ENCODE data around the gene DOK6.
"Not testable (repeated sequence)": the region's sequence is repeated elsewhere in the genome, so short reads cannot be mapped to it uniquely, and the experiment has no call there.

The DOK6 gene

GRCh38 chr18:69400253-69400975 lies at the start of gene DOK6:
TSS of gene DOK6 (plus strand) at chr18:69400888.
- no peak for DNase-seq

DNA sequence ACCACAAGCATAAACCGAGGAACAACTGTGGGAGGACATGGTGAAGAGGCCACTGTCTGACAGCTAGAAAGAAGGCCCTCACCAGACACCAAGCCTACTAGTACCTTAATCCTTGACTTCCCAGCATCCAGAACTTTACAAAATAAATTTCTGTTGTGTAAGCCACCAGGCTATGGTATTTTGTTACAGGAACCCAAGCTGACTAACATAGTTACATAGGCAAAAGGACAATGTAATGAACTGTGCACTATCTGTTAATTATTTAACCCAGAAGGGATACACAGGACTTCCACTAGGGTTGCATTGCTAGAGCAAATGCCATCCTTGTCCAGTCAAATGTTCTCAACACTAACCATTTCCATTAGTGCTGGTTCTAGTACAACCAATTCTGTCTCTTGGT lies 47.7 kb upstream of the DOK6 start:
- no peak for DNase-seq

- no peak for DNase-seq
Observed at GRCh38 chr18:69357590-69357989, 43.1 kb upstream of the DOK6 start.

DNA sequence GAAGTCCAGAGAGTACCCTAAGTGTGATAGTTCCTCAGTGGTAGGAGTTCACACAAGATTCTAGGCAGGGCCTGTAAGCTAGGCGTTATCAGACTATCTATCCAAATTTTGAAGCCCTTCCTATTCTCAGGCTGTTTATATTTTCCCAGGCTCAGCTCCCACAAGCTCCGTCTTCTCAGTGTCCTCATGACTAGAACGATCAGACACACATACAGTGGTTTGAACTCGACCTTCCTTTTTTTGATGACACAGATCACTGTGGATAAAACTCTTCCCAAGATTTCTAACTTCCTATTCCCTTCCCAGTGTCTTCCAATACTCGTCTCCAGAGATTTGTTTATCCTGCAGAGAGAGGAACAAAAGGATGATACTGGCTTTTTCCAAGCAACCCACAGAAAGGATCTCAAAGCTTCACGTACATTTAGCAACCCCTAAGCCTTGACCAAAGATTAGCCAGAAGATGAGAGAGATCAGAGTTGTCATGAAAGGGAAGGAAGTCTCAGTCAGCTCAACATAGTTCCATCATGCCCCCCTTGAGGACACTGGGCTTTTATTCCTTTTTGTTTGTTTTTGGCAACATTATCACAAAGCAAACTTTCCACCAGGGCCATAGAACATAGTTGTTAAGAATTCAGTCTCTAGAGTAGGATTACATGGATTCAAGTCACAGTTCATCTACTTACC lies 42.3 kb upstream of the DOK6 start:
- no peak for DNase-seq

DNA sequence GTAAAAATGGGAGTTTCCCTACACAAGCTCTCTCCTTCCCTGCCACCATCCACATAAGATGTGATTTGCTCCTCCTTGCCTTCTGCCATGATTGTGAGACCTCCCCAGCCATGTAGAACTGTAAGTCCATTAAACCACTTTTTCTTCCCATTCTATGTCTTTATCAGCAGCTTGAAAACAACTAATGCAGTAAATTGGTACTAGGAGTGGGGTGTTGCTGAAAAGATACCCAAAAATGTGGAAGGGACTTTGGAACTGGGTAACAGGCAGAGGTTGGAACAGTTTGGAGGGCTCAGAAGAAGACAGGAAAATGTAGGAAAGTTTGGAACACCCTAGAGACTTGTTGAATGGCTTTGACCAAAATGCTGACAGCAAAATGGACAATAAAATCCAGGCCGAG lies 40.9 kb upstream of the DOK6 start:
- DNase-seq: not testable (repeated sequence)

DNA sequence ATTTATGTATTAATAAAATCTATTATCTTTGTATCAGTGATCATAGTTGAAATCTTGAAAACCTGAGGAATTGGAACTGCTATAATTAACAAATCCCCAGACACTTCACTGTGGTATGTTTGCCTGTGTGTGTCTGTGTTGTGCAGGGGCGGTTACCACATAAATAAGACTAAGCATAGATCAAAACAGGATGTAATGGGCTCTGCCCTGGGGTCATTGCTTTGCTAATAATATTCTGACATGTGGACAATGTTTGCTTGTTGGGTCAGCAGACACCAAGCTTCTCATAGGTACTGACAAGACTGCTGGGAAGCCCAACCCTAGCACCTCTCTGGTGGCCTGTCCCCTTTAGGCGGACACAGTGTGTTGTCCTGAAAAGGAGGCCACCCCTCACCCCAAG lies 35.8 kb upstream of the DOK6 start:
- no peak for DNase-seq

DNA sequence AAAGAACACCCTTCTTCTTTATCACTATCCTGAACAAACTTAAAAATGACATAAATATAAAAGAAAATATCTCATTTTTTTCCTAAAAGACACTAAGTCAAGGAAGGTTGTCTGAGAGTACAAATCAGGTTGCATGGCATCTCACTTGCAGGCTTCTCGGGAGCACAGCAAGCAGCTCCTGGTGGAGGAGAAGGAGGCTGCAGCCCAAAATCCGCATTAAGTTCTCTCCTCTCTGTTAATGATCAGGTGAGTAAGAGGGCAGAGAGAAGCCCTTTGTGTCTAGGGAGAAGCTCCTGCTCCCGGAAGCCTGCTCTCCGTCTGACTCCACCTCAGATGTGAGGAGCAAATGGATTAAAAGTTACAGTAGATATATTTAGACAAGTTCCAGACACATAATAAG lies 35.0 kb upstream of the DOK6 start:
- DNase-seq: no peak

DNA sequence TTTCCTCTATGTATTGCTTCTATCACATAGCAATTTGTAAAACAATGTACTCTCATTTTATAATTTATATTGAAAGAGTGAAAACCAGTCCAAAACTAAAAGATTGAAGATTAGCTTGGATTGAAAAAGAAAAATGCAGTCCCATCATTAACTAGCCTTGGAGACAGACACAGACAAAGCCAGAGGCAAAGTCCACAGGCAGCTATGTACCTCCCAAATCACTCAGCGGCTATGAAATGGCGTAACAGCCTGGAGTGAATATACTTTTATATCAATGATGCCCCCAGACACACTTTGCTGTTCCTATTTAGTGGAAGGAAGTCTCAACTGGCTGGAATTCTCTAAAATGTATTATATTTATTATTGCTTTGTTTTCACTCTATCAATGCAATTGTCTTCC lies 33.6 kb upstream of the DOK6 start:
- DNase-seq: no peak

DNA sequence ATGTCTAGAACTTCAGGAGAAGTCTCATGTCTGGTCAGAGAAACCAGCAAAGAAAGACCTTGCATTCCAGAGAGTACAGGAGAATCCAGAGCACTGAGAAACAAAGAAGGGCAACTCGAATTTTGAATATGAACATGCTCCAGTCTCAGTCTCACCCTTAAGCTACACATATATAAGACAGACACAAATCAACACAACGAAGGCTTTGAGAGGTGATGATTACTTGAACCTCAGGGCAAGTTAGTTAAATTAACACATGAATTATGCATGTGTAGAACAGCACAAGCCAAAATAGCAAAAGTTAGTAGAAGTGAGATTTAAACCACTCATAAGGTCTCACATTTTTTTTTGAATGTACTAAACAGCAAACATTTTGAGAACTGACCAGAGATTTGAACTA lies 29.0 kb upstream of the DOK6 start:
- no peak for DNase-seq

DNA sequence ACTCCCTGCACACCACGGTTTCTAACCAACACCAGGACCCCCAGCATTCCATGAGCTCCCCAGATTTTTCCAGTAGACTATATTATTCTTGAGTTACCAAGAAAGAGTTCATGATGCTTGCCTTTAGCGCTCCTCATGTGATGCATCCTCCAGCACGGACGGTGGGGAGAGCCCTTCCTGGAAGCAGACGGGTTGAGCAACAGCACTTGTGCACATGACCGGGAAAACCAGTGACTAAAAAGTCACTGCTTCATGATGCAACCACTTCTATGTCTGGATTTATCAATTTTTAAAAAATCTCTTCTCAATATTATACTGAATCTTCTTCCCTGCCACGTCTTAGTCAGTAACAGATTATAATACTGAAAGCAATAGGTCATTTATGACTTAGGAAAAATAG lies 20.4 kb upstream of the DOK6 start:
- no peak for DNase-seq

- no peak for DNase-seq
Observed at GRCh38 chr18:69383186-69383585, 17.5 kb upstream of the DOK6 start.

DNA sequence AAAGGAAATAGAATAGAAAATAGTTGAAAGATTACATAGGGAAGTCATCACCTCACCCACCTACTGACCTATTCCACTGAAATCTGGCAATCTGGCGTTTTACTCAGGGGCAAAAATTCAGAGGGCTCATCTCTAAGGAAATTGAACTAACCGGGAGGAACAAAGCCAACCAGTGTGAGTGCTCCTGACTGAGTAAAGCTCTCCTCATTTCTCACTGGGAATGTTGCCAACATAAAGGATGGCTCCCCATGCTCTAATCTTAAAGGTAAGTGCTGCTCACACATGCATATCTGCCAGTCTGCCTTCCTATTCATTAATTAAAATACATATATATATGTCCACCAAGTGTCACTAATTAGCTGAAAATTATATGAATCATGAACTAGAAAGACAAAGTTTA lies 13.5 kb upstream of the DOK6 start:
- no peak for DNase-seq

GRCh38 chr18:69388222-69388621 lies 12.5 kb upstream of the DOK6 start:
- DNase-seq: no peak

GRCh38 chr18:69397096-69397495 lies 3.6 kb upstream of the DOK6 start:
- DNase-seq: no peak

DNA sequence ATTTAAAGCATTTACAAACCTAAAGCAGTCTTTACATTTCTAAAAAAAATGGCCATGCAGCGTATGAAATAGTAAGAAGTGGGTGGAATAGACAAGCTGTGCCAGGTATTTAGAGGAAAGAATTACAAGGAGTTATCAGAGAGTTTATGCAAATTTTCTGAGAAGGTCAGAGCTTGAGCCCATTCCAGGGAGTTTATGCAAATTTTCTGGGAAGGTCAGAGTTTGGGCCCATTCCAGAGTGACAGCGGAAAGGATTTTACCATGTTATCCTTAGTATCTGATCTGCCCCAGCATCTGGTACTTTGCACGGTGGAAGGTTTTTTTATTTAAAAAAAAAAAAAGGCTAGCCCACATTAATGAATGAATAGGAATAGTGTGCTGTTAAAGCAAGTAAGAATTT lies 1.4 kb upstream of the DOK6 start:
- DNase-seq: no peak

- no peak for DNase-seq
Observed at GRCh38 chr18:69400976-69401225, 213 bp downstream of the DOK6 start.

- no peak for DNase-seq
Observed at GRCh38 chr18:69401226-69401971, 711 bp downstream of the DOK6 start.

DNA sequence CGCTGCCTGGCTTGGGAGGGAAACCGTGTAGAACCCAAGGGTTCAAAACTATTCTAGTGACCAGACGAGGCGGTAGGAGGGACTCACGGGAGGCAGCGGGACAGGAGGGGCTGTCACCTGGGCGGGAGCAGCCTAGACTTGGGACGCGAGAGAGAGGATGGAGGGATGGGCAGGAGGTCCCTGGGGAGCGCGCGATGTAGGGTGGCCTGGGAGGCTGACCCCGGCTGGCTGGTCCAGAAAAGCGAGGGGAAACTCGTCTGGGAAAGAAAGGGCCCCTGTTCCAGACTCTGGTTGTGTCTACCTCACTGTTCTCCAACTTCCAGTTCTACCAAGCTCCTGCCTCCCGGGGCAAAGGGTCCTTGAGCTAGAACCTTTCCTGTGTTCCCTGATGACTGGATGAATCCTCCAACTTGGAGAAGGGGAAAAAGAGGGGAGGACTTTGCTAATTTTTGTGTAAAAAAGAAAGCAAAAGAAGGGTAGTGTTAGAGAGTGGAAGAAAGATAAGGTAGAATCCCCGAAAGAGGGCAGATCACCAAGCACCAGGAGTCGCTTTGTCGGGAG lies 1.4 kb downstream of the DOK6 start:
- no peak for DNase-seq

GRCh38 chr18:69402533-69402989 lies 1.9 kb downstream of the DOK6 start:
- DNase-seq: no peak

- DNase-seq: no peak
Observed at GRCh38 chr18:69408522-69408921, 7.8 kb downstream of the DOK6 start.

- no peak for DNase-seq
Observed at GRCh38 chr18:69411199-69411598, 10.5 kb downstream of the DOK6 start.

DNA sequence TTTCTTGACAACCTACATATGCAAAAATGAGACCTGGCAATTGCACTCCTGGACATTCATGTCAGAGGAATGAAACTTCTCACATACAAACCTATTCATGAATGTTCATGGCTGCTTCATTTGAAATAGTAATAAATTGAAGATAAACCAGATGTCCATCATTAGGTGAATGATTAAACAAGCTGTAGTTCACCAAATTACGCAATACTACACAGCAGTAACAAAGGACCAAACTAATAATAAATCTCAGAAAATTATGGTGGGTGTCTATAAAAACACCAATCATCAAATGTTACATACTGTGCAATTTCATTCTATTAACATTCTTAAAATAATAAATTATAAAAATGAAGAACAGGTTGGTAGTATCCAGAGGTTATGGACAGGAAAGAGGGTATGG lies 13.5 kb downstream of the DOK6 start:
- no peak for DNase-seq

GRCh38 chr18:69432847-69433246 lies 32.2 kb downstream of the DOK6 start:
- DNase-seq: no peak

GRCh38 chr18:69435000-69435399 lies 34.3 kb downstream of the DOK6 start:
- DNase-seq: no peak

All from activated naive CD4-positive, alpha-beta T cell treated with anti-CD3 and anti-CD28 coated beads, Interleukin-2, amount 50 U/mL, for 16 hours (primary cell).